Keratinocyte (primary cell): ENCODE data around the gene SARS1. TPM values are rescaled to one million over a fixed set of nuclear protein-coding genes. Genes with fewer than 3 reads are reported as not detected.

Source experiments
- DNase-seq: peaks from one replicate; pipeline ENCODE4 v3.0.0-alpha.2; 2011; ENCODE audit warnings: low read depth, missing footprints, low spot score
- FAIRE-seq: peaks from 2 replicates; lab custom pipeline; 2011; peaks lifted over from hg19 to GRCh38; lab: Jason Lieb, UNC
- H2AFZ ChIP-seq: 2 replicates; pipeline ENCODE4 v1.6.0; 2012; ENCODE audit warnings: low read length, control low read depth, inconsistent platforms; ENCODE audit not compliant: control insufficient read depth
- H3K27ac ChIP-seq: 2 replicates; pipeline ENCODE4 v1.5.1; 2011; ENCODE audit warnings: low read length; ENCODE audit not compliant: control insufficient read depth, insufficient read depth
- H3K27me3 ChIP-seq: 3 replicates; pipeline ENCODE4 v1.6.0; 2011; ENCODE audit warnings: low read length; ENCODE audit not compliant: control insufficient read depth, insufficient read depth; ENCODE audit errors: extremely low read depth
- H3K36me3 ChIP-seq, 2 experiments: 2 replicates in 1 of 2; 3 replicates in 1 of 2; pipeline ENCODE4 v1.5.1; 2011; ENCODE audit warnings: low read length in 2 of 2, mild to moderate bottlenecking in 1 of 2; ENCODE audit not compliant: control insufficient read depth in 2 of 2, insufficient read depth in 2 of 2; ENCODE audit errors: extremely low read depth in 1 of 2
- H3K4me1 ChIP-seq: 3 replicates; pipeline ENCODE4 v1.5.1; 2011; ENCODE audit warnings: low read length; ENCODE audit not compliant: control insufficient read depth, insufficient read depth; ENCODE audit errors: extremely low read depth
- H3K4me2 ChIP-seq: 3 replicates; pipeline ENCODE4 v1.6.0; 2011; ENCODE audit warnings: low read depth, low read length; ENCODE audit not compliant: control insufficient read depth, insufficient read depth; ENCODE audit errors: extremely low read depth
- H3K4me3 ChIP-seq, 3 experiments: fragments of 200-600 bp in 1 of 3; sonication (generic) in 1 of 3; 2 replicates in 2 of 3; 3 replicates in 1 of 3; pipeline ENCODE4 v1.5.1; 2011 to 2016; ENCODE audit warnings: low read length in 3 of 3, mild to moderate bottlenecking in 3 of 3, control low read depth in 2 of 3, inconsistent platforms in 1 of 3, low read depth in 1 of 3, mixed read lengths in 1 of 3, mixed run types in 1 of 3, moderate library complexity in 1 of 3; ENCODE audit not compliant: control insufficient read depth in 2 of 3, insufficient read depth in 2 of 3; ENCODE audit errors: extremely low read depth in 1 of 3
- H3K79me2 ChIP-seq: 2 replicates; pipeline ENCODE4 v1.6.0; 2012; ENCODE audit warnings: low read length; ENCODE audit not compliant: control insufficient read depth, insufficient read depth
- H3K9ac ChIP-seq: 3 replicates; pipeline ENCODE4 v1.6.0; 2011; ENCODE audit warnings: low read length; ENCODE audit not compliant: control insufficient read depth, insufficient read depth; ENCODE audit errors: extremely low read depth
- H3K9me1 ChIP-seq: 3 replicates; pipeline ENCODE4 v1.6.0; 2011; ENCODE audit warnings: low read length; ENCODE audit not compliant: control insufficient read depth, insufficient read depth; ENCODE audit errors: extremely low read depth
- H3K9me3 ChIP-seq: 2 replicates; pipeline ENCODE4 v1.5.1; 2012; ENCODE audit warnings: low read depth, low read length; ENCODE audit not compliant: control insufficient read depth
- H4K20me1 ChIP-seq: 3 replicates; pipeline ENCODE4 v1.6.0; 2011; ENCODE audit warnings: low read length; ENCODE audit not compliant: control insufficient read depth, insufficient read depth; ENCODE audit errors: extremely low read depth
- EZH2 ChIP-seq: IDR thresholded peaks from one replicate; pipeline ENCODE4 v1.6.1; 2012; ENCODE audit warnings: inconsistent platforms, mild to moderate bottlenecking, low read length, moderate library complexity
- dilution Hi-C: fragments of 300-500 bp; cut with MboI; formaldehyde crosslinking; loops from one replicate; pipeline ENCODE4 v1.7.0; 2020; ENCODE audit warnings: low sequenced_read_pairs; ENCODE audit not compliant: extremely low pct_ligation_motif_present
- polyA plus RNA-seq, 5 experiments: library from polyadenylated mRNA; depleted of rRNA in 3 of 5; stranded (reverse) in 3 of 5; stranded (forward) in 1 of 5; unstranded in 1 of 5; fragments of >200 nt; gene quantifications; 1 replicate in 1 of 5; 2 replicates in 3 of 5; 3 replicates in 1 of 5; pipeline versions ENCODE4 v1.2.1 to v1.2.3, GENCODE V29; 2011 to 2012; ENCODE audit warnings: missing spikeins in 2 of 5, low read depth in 1 of 5, low replicate concordance in 1 of 5
- TF ChIP-seq, protein P1 (sequence below), 3 experiments: IDR thresholded peaks in 1 of 3; conservative IDR thresholded peaks in 1 of 3; optimal IDR thresholded peaks in 1 of 3; 2 replicates in 2 of 3; 3 replicates in 1 of 3; pipeline versions ENCODE3 to v1.5.1; 2011; ENCODE audit warnings: low read length in 3 of 3, mild to moderate bottlenecking in 3 of 3, moderate library complexity in 2 of 3, control low read depth in 1 of 3, inconsistent platforms in 1 of 3; ENCODE audit not compliant: insufficient read depth in 2 of 3; ENCODE audit errors: extremely low read depth in 1 of 3

SARS1 gene
- polyA plus RNA-seq, 1 donor (not counting 4 experiments of a cell fraction or from before 2014, with no cell fraction given): 203 TPM

- FAIRE-seq: no peak
Observed at GRCh38 chr1:109204484-109204883, 9.2 kb upstream of the SARS1 start.

DNA sequence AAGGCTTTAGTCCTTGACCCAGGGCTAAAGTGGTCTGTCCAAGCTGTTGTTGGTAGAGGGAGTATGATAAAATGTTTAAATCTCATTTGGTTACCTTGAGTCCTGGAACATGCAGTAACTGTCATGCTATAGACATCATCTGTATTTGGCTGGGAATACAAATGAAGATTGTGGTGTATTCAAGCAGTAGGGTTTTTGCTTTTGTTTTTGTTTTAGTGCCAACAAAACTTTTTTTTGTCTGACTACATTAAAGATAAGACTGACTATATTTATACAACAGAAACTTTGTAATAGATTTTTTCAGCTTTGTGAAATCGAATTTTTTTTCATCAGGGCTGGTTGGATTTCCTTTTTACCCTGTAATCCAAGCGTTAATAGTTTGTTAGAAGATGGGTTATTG is 7.4 kb upstream of the SARS1 start:
- Histone ChIP-seq H3K4me3 (no peak overlapping the region), H3K79me2 (no peaks in the 10 kb centered on the region), H3K9me1 (no peaks in the 10 kb centered on the region), H3K27me3 (no peaks in the 10 kb centered on the region), H2AFZ (no peak overlapping the region), H4K20me1 (no peaks in the 10 kb centered on the region), H3K4me2 (no peak overlapping the region), H3K9ac (no peak overlapping the region), H3K36me3 (no peaks in the 10 kb centered on the region), H3K4me1 (peaks cover 37% of the 10 kb centered on the region), H3K27ac (no peak overlapping the region), H3K9me3 (no peaks in the 10 kb centered on the region)
- DNase-seq: no peak
- dilution Hi-C loops: no loop called here
- FAIRE-seq: no peak
- TF ChIP-seq, protein P1, sequence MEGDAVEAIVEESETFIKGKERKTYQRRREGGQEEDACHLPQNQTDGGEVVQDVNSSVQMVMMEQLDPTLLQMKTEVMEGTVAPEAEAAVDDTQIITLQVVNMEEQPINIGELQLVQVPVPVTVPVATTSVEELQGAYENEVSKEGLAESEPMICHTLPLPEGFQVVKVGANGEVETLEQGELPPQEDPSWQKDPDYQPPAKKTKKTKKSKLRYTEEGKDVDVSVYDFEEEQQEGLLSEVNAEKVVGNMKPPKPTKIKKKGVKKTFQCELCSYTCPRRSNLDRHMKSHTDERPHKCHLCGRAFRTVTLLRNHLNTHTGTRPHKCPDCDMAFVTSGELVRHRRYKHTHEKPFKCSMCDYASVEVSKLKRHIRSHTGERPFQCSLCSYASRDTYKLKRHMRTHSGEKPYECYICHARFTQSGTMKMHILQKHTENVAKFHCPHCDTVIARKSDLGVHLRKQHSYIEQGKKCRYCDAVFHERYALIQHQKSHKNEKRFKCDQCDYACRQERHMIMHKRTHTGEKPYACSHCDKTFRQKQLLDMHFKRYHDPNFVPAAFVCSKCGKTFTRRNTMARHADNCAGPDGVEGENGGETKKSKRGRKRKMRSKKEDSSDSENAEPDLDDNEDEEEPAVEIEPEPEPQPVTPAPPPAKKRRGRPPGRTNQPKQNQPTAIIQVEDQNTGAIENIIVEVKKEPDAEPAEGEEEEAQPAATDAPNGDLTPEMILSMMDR (optimal IDR thresholded peaks at IDR 0.05 in 1 of 3, IDR thresholded peaks at IDR 0.05 in 1 of 3, conservative IDR thresholded peaks at IDR 0.05 in 1 of 3; ENCODE audit: extremely low read depth in 1 of 3, insufficient read depth in 2 of 3, low read length in 3 of 3): no peak
- TF ChIP-seq EZH2: no peak

More at GRCh38 chr1:109204484-109204883, 9.2 kb upstream of the SARS1 start:
- Histone ChIP-seq H3K27ac (no peak overlapping the region), H3K9me3 (no peaks in the 10 kb centered on the region), H4K20me1 (no peaks in the 10 kb centered on the region), H3K36me3 (no peaks in the 10 kb centered on the region), H3K79me2 (no peaks in the 10 kb centered on the region), H3K4me3 (no peak overlapping the region), H3K9me1 (no peaks in the 10 kb centered on the region), H3K4me2 (no peak overlapping the region), H3K4me1 (peaks cover 24% of the 10 kb centered on the region), H3K9ac (no peak overlapping the region), H2AFZ (no peak overlapping the region), H3K27me3 (no peaks in the 10 kb centered on the region)
- no peak for TF ChIP-seq EZH2
- TF ChIP-seq, protein P1 (optimal IDR thresholded peaks at IDR 0.05 in 1 of 3, IDR thresholded peaks at IDR 0.05 in 1 of 3, conservative IDR thresholded peaks at IDR 0.05 in 1 of 3; ENCODE audit: extremely low read depth in 1 of 3, insufficient read depth in 2 of 3, low read length in 3 of 3): no peak
- DNase-seq: no peak
- dilution Hi-C loops: no loop called here
